GM18502 (cell line): ENCODE results near the gene KCNK6.

Experiments
- ATAC-seq: cut with Tn5 transposase; IDR thresholded peaks from one replicate; pipeline ENCODE4 v1.9.1; 2021; ENCODE audit warnings: mild to moderate bottlenecking; ENCODE audit not compliant: unreplicated experiment, poor library complexity

The KCNK6 gene

DNA sequence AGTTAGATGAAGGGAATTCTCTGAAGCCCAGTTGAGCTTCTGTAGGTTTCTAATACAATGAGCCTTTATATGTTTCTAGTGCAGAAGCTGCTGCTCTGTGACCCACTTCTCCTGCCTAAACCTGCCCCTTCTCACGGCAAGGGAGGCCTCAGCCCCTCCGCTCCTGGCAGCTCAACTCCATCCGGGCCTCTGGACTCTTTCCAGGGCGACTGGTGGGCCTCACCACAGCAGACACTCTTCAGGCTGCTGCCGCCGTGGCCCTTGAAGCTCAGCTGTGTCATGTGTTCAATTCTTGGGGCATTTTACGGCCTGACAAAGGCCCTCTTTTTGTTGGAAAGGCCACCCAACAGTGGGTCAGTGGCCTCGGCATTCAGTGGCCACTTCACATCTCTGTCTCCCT, 25.6 kb upstream of the KCNK6 start:
- ATAC-seq = no peak

GRCh38 chr19:38298821-38299680, 20.6 kb upstream of the KCNK6 start:
- ATAC-seq = no peak

DNA sequence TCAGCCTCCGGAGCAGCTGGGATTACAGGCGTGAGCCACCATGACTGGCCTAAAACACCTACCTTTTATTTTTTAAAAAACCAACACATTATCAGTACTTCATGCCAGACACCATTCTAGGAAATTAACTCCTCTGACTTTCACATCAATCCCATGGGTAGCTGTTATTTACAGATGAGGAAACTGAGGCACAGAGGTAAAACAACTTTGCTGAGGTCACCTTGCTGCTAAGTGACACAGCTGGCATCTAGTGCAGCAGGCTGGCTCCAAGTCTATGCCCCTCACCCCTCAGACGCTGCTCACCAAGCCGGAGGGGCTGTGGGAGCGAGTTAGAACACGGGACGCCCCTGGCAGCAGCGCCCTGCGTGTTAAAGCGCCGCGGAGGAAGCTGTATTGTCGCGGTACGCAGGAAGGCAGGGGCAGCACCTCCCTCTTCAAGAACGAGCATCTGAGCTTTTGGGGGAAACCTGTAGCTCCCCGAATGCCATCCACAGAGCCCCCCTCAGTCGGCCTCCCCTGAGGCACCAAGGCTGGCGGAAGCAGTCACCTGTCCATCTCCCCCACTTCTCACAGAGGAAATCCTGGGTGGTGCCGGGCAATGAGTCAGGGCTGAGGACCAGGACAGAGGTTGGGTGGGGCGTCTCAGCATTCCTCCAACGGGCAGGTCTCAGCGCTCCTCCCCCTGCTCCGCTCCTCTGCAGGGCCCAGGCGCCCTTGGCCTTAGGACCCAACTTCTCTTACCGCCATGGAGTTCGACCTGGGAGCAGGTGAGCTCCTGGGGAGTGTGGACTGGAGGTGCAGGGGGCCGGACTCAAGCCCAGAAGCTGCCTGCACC, 15.9 kb upstream of the KCNK6 start, which contains the start of gene C19orf33:
C19orf33 (plus strand) TSS at position 735 of the 835 bp plus-strand sequence; CDS start at position 746, 11 bp downstream.
- ATAC-seq = no peak

DNA sequence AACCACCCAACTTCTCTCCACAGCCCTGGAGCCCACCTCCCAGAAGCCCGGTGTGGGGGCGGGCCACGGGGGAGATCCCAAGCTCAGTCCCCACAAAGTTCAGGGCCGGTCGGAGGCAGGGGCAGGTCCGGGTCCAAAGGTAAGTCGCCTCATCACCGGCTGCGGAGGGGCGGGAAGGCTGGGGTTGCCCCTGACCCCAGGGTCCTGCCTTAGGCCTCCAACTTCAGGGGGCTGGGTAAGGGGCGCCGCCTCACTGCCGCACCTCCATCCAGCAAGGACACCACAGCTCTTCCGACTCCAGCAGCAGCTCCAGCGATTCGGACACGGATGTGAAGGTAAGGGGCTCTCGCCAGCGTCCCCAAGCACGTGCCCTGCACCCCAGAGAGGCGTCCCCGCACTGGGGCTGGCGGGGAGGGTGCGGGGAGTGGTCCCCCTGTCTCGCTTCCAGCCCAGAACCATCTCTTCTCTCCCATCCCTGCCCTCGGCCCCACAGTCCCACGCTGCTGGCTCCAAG, 15.2 kb upstream of the KCNK6 start:
- no peak for ATAC-seq

DNA sequence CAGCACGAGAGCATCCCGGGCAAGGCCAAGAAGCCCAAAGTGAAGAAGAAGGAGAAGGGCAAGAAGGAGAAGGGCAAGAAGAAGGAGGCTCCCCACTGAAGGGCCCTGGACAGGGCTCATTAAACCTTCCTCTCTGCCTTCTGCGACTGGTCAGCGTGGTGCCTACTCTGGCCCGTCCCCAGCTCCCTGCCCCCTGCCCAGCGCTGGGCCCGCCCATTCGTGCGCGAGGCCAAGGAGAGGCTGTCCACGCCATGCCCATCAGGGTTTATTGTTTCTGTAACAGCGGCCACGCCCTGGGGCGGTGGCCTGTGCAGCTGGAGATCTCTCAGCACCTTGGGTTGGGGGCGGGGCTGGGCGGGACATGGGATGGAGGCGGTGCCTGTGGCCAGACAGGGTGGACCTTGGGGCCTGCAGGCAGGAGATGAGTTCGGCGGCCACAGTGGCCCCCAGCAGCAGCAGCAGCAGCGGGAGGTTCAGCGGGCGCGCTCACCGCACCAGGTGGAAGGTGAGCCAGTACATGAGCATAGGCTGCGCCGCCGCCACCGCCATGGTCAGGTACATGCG, 14.7 kb upstream of the KCNK6 start:
- ATAC-seq = no peak

GRCh38 chr19:38306236-38306635, 13.4 kb upstream of the KCNK6 start:
- no peak for ATAC-seq

- ATAC-seq = no peak
Measured at GRCh38 chr19:38307076-38307475, 12.6 kb upstream of the KCNK6 start.

DNA sequence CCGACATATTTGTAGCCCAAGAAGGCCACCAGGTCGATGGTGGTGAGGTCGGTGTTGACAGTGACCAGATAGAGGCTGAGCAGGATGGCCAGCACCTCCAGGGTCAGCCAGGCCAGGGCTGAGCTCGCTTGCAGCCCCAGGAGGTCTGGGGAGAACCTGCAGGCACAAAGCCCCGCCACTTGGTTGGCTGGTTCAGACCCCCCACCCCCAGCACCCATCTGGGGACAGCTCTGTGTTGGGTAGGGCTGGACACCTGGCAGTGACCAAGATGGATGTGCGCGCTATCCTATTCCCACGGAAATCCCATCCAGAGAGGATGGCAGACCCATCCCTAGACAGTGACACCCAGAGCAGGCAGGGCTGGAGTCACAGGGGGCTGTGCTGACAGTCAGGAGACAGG, 12.0 kb upstream of the KCNK6 start:
- ATAC-seq = no peak

GRCh38 chr19:38308006-38308766, 11.5 kb upstream of the KCNK6 start:
- ATAC-seq = no peak

DNA sequence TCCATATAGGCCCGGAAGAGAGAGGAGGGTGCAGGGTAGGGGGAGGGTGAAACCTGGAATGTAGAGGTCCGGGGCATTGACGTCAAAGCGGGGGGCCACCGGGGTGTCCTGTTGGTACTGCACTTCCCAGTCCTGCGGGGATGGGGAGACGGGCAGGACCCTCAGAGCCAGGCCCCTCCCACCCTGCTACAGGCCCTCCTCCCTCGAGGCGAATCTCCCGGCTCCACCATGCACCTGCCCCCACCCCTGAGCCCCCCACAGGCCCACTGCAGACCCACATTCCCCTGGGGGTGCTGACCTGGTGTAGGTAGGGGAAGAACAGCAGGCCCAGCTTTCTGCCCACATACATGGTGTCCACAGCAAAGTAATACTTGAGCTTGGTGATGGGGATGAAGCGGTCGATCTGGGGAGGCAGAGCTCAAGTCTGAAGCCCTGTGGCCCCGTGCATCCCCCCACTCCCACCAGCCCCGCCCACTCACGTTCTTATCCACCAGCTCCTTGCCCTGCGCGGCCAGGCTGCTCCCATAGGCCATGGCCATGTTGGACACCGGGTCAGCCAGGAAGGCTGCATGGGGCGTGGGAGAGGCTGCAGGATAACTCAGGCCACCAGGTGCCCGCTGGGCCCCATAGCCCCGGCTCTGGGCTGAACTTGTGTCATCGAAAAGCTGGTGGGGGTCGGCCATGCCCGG, 10.6 kb upstream of the KCNK6 start:
- no peak for ATAC-seq

DNA sequence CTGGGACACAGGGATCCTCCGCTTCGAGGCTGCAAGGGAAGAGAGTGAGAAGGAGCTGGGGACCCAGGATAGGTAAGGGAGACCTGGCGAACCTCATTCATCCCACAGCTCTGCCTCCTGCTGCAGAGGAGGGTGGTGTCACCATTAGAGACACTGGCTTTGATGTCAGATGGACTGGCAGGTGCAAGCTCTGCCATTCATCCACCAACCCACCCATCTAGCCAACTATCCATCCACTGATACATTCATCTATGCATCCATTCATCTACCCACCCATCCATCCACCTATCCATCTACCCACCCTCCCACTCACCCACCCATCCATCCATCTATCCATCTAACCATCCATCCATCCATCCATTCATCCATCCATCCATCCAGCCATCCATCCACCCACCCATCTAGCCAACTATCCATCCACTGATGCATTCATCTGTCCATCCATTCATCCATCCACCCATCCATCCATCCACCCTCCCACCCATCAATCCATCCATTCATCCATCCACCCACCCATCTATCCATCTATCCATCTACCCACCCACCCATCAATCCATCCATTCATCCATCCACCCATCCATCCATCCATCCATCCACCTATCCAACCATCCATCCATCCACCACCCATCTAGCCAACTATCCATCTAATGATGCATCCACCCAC, 9.9 kb upstream of the KCNK6 start:
- no peak for ATAC-seq

DNA sequence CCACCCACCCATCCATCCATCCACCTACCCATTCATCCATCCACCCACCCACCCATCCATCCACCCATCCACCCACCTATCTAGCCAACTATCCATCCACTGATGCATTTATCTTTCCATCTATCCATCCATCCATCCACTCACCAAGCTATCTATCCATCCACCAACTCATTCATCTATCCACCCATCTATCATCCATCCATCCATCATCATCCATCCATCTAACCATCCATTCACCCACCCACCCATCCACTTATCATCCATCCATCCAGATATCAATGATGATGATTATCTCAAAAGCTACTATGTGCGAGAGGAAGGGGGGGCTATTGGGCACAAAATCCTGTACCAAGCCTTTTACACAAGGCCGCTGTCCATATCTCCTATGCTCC, 9.4 kb upstream of the KCNK6 start:
- no peak for ATAC-seq

- ATAC-seq = no peak
Measured at GRCh38 chr19:38310986-38311385, 8.7 kb upstream of the KCNK6 start.

DNA sequence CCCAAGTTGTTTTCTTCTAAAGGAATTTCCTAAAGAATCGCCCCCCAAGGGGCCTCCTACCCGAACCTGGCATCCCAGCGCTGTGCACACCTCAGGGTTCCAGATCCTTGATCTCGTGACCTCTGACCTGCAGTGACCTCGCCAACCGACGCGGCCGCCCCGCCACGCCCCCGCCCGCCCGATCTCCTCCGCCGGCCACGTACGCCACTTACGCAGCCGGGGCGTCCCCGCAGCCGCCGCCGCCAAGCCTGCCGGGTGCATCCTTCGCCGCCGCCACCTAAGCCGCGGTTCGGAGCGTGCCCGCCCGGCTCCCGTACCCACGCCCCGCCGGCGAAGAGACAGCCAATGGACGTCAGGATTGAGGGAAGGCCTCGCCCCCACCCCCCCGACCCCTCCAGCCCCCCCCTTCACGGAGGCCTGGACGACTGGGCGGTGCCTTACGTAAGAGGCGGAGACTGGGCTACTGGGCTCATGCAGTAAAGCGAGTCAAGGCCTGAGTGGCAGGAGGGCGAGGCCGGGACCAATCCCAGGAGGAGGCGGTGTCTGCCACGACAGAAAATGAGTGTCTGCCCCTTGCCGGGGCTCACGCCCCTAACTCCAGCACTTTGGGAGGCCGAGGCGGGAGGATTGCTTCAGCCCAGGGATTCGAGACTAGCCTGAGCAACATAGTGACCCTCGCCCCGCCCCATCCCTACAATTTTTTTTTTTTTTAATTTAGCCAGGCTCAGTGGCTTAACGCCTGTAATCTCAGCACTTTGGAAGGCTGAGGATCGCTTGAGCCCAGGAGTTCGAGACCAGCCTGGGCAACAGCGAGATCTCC, 3.8 kb upstream of the KCNK6 start, which contains the start of gene YIF1B:
YIF1B (minus strand) TSS at position 291 of the 820 bp plus-strand sequence; CDS start at position 261, 30 bp downstream.
- peak; percentile 86 for ATAC-seq

GRCh38 chr19:38316477-38317067, 3.1 kb upstream of the KCNK6 start:
- ATAC-seq = peak; percentile 3

DNA sequence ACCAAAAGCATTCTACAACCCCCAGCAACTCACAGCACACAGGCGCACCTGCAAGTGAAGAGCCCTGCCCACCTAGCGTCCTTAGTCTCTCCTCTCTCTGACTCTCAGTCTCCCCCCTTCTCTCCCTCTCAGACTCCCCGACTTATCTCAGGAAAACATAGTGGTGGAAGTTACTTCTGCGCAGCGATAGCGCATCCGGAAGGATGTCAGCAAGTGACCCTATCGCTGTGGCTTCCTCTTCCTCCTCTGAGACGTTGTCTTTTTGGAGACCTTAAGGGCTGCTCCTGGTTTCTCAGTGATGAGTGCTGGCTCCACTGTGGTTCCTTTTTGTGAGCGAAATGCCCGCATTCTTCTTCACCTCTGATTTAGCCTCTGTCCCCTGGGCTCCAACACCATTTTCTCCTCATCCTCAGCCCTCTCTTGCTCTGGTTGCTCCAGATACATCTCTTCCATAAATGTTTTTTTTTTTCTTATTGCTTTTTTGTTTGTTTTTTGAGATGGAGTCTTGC, 2.5 kb upstream of the KCNK6 start:
- ATAC-seq = no peak

GRCh38 chr19:38318660-38319059, 985 bp upstream of the KCNK6 start:
- ATAC-seq = no peak
